Fibroblast of skin of right quadriceps (primary cell): Measurements from ENCODE around the gene ZFP36.

ENCODE experiments used
- DNase-seq: peaks from one replicate; pipeline ENCODE4 v3.0.0-alpha.2; 2013

ZFP36 gene

GRCh38 chr19:39407410-39407659 is 688 bp downstream of the ZFP36 start:
- no peak for DNase-seq

GRCh38 chr19:39407660-39408391 is 1.2 kb downstream of the ZFP36 start:
- DNase-seq = no peak

- peak; percentile 49 for DNase-seq
These were observed 2.0 kb downstream of the ZFP36 start for GRCh38 chr19:39408392-39409207.

- DNase-seq = peak; percentile 63
These were observed 2.8 kb downstream of the ZFP36 start for GRCh38 chr19:39409208-39410016.

- peak; percentile 62 for DNase-seq
These were observed 3.6 kb downstream of the ZFP36 start for GRCh38 chr19:39410017-39410830.

- no peak for DNase-seq
These were observed 4.1 kb downstream of the ZFP36 start for GRCh38 chr19:39410831-39411080.

GRCh38 chr19:39411081-39411831 is 4.6 kb downstream of the ZFP36 start:
- DNase-seq = no peak

GRCh38 chr19:39411832-39412099 is 5.1 kb downstream of the ZFP36 start:
- peak; percentile 92 for DNase-seq

- DNase-seq = peak; percentile 100
These were observed 5.6 kb downstream of the ZFP36 start, which contains the start of gene PLEKHG2 for GRCh38 chr19:39412100-39412866. PLEKHG2 (plus strand) TSS chr19:39412669; CDS start chr19:39414087, 1,418 bp downstream.

GRCh38 chr19:39412867-39413271 is 6.2 kb downstream of the ZFP36 start:
- DNase-seq = peak; percentile 34

GRCh38 chr19:39413272-39413910 is 6.7 kb downstream of the ZFP36 start:
- DNase-seq = peak; percentile 67

- DNase-seq = no peak
These were observed 7.4 kb downstream of the ZFP36 start for GRCh38 chr19:39413911-39414608.

- DNase-seq = no peak
These were observed 8.7 kb downstream of the ZFP36 start for GRCh38 chr19:39415111-39416046.

GRCh38 chr19:39416152-39417120 is 9.8 kb downstream of the ZFP36 start:
- no peak for DNase-seq

- DNase-seq = no peak
These were observed 11.0 kb downstream of the ZFP36 start for GRCh38 chr19:39417463-39418181.

- no peak for DNase-seq
These were observed 12.4 kb downstream of the ZFP36 start for GRCh38 chr19:39419003-39419402.

- no peak for DNase-seq
These were observed 14.1 kb downstream of the ZFP36 start for GRCh38 chr19:39420769-39421168.
